ENCODE results near the gene FAM43A. TPM values are rescaled to one million over a fixed set of nuclear protein-coding genes. Genes with fewer than 3 reads are reported as not detected.

FAM43A gene
- total and polyA plus RNA-seq, 9 of the 15 experiments (the other 6 are each of a cell fraction or from before 2014, with no cell fraction given): 0.03 to 1.2 (median 0.21) TPM

Small RNAs within 50 kb of the gene (small RNA-seq; reads per million reads assigned to genes)
- gene AC046143.2: not detected

Other genes starting within 250 kb of the FAM43A start
- gene ATP13A3, start 198.9 kb upstream of the FAM43A start, total RNA-seq (2014; rRNA removed): 72.3 and 86.6 TPM in 2 replicates
- 116 and 120 TPM in 2 replicates for gene ATP13A3, start 198.9 kb upstream of the FAM43A start, total RNA-seq (2014; rRNA removed; fragmentation: Illumina TruSeq; extraction: Trizol)
- 87.3 and 95.8 TPM in 2 replicates for gene ATP13A3, start 198.9 kb upstream of the FAM43A start, total RNA-seq (2015; rRNA removed; fragmentation: Illumina TruSeq; extraction: Trizol)
- gene ATP13A3, start 198.9 kb upstream of the FAM43A start, total RNA-seq (2021): 85.4 and 95.2 TPM in 2 replicates
- 99.4 and 135 TPM in 2 replicates for gene ATP13A3, start 198.9 kb upstream of the FAM43A start, polyA plus RNA-seq (2011; rRNA removed)
- gene ATP13A3, start 198.9 kb upstream of the FAM43A start, polyA plus RNA-seq (2014; fragmentation: Illumina TruSeq; extraction: Trizol): 65.9 and 77.7 TPM in 2 replicates
- 10 to 100 TPM; 16.6 to 16.8 TPM for gene ATP13A3, start 198.9 kb upstream of the FAM43A start, polyA plus RNA-seq (2014; fragmentation: Nextera tagmentation; extraction: Ambion mirVana)
- 46.2 and 54.7 TPM in 2 replicates for gene ATP13A3, start 198.9 kb upstream of the FAM43A start, polyA plus RNA-seq (2014; rRNA removed)
- gene TMEM44, start 52.5 kb upstream of the FAM43A start, total RNA-seq (2014; rRNA removed): 13.1 and 13.8 TPM in 2 replicates
- gene TMEM44, start 52.5 kb upstream of the FAM43A start, total RNA-seq (2014; rRNA removed; fragmentation: Illumina TruSeq; extraction: Trizol): 6.0 and 7.2 TPM in 2 replicates
- gene TMEM44, start 52.5 kb upstream of the FAM43A start, total RNA-seq (2015; rRNA removed; fragmentation: Illumina TruSeq; extraction: Trizol): 7.5 TPM in 2 replicates
- 16.9 and 18.1 TPM in 2 replicates for gene TMEM44, start 52.5 kb upstream of the FAM43A start, total RNA-seq (2021)
- gene TMEM44, start 52.5 kb upstream of the FAM43A start, polyA plus RNA-seq (2011; rRNA removed): 13.5 and 14.5 TPM in 2 replicates
- gene TMEM44, start 52.5 kb upstream of the FAM43A start, polyA plus RNA-seq (2014; fragmentation: Illumina TruSeq; extraction: Trizol): 11.3 and 12.4 TPM in 2 replicates
- gene TMEM44, start 52.5 kb upstream of the FAM43A start, polyA plus RNA-seq (2014; fragmentation: Nextera tagmentation; extraction: Ambion mirVana): 1 to 10 TPM in 1 of 2 experiments, under 1 TPM in 1; 0.53 to 1.7 TPM
- 15.5 and 16.2 TPM in 2 replicates for gene TMEM44, start 52.5 kb upstream of the FAM43A start, polyA plus RNA-seq (2014; rRNA removed)
- gene LSG1, start 13.7 kb upstream of the FAM43A start, total RNA-seq (2014; rRNA removed): 45.4 and 59.8 TPM in 2 replicates
- gene LSG1, start 13.7 kb upstream of the FAM43A start, total RNA-seq (2014; rRNA removed; fragmentation: Illumina TruSeq; extraction: Trizol): 56.5 and 59.8 TPM in 2 replicates
- gene LSG1, start 13.7 kb upstream of the FAM43A start, total RNA-seq (2015; rRNA removed; fragmentation: Illumina TruSeq; extraction: Trizol): 68.4 and 73.7 TPM in 2 replicates
- gene LSG1, start 13.7 kb upstream of the FAM43A start, total RNA-seq (2021): 35.2 and 37.9 TPM in 2 replicates
- 50.5 and 55.7 TPM in 2 replicates for gene LSG1, start 13.7 kb upstream of the FAM43A start, polyA plus RNA-seq (2011; rRNA removed)
- gene LSG1, start 13.7 kb upstream of the FAM43A start, polyA plus RNA-seq (2014; fragmentation: Illumina TruSeq; extraction: Trizol): 49.4 and 55.5 TPM in 2 replicates
- gene LSG1, start 13.7 kb upstream of the FAM43A start, polyA plus RNA-seq (2014; fragmentation: Nextera tagmentation; extraction: Ambion mirVana): 10 to 100 TPM; 14.9 to 23.0 TPM
- gene LSG1, start 13.7 kb upstream of the FAM43A start, polyA plus RNA-seq (2014; rRNA removed): 39.5 and 46.7 TPM in 2 replicates

All from K562 (cell line).